HEK293 (cell line): ENCODE measurements around the gene MEGF9.

Experiments
- CTCF ChIA-PET: fragments of 350-600 bp; formaldehyde crosslinking; extraction: SDS; loops from one replicate; lab custom pipeline; 2021; ENCODE audit warnings: antibody characterized with exemption; lab: Yijun Ruan, JAX
- POLR2A ChIA-PET: fragments of 300-600 bp; formaldehyde crosslinking; extraction: SDS; loops from one replicate; lab custom pipeline; 2020; ENCODE audit warnings: antibody characterized with exemption, inconsistent platforms; lab: Yijun Ruan, JAX
- H3K27ac ChIP-seq: fragments of 200-500 bp; sonication (Bioruptor generic); 2 replicates; pipeline ENCODE4 v1.5.1; 2014; ENCODE audit warnings: low read depth, low read length, control low read depth, inconsistent platforms; ENCODE audit errors: extremely low read depth
- H3K36me3 ChIP-seq, 2 experiments: fragments of 200-500 bp in 1 of 2; sonication (Bioruptor generic) in 1 of 2; 1 replicate in 1 of 2; 2 replicates in 1 of 2; pipeline ENCODE4 v1.5.1; 2014 to 2017; ENCODE audit warnings: inconsistent platforms in 2 of 2, low read length in 2 of 2; ENCODE audit not compliant: control insufficient read depth in 2 of 2, insufficient read depth in 1 of 2
- H3K4me1 ChIP-seq: fragments of 200-500 bp; sonication (Bioruptor generic); 2 replicates; pipeline ENCODE4 v1.5.1; 2014; ENCODE audit warnings: mild to moderate bottlenecking, low read length, inconsistent platforms; ENCODE audit not compliant: control insufficient read depth, insufficient read depth
- H3K4me3 ChIP-seq: 2 replicates; pipeline ENCODE4 v1.5.1; 2011; ENCODE audit warnings: low read depth, mild to moderate bottlenecking, control low read depth, low read length, moderate library complexity
- H3K9me3 ChIP-seq: fragments of 200-500 bp; sonication (Bioruptor generic); 2 replicates; pipeline ENCODE4 v1.5.1; 2014; ENCODE audit warnings: low read depth, low read length, inconsistent platforms; ENCODE audit not compliant: control insufficient read depth, insufficient read depth
- HOXC10 ChIP-seq: sonication (generic); formaldehyde crosslinking; IDR thresholded peaks from 2 replicates; pipeline ENCODE4 v1.8.1; 2023; ENCODE audit warnings: mild to moderate bottlenecking, missing genetic modification reagents
- MZF1 ChIP-seq: fragments of 450-650 bp; formaldehyde crosslinking; IDR thresholded peaks from 2 replicates; pipeline ENCODE4 v1.5.1; 2017; ENCODE audit warnings: missing biosample characterization, missing genetic modification characterization, borderline replicate concordance
- OVOL3 ChIP-seq: fragments of 450-650 bp; formaldehyde crosslinking; IDR thresholded peaks from 2 replicates; pipeline ENCODE4 v1.5.1; 2016; ENCODE audit warnings: missing biosample characterization, missing genetic modification characterization
- RBAK ChIP-seq: fragments of 450-650 bp; formaldehyde crosslinking; IDR thresholded peaks from 2 replicates; pipeline ENCODE4 v1.5.1; 2016; ENCODE audit warnings: missing biosample characterization, missing genetic modification characterization
- TRIM28 ChIP-seq: IDR thresholded peaks from 2 replicates; pipeline ENCODE4 v1.6.1; 2011; ENCODE audit warnings: low read length, control low read depth, borderline replicate concordance
- YY1 ChIP-seq: fragments of 450-650 bp; formaldehyde crosslinking; IDR thresholded peaks from 2 replicates; pipeline ENCODE4 v1.5.1; 2018; ENCODE audit warnings: missing biosample characterization, missing genetic modification characterization
- ZFP69B ChIP-seq: fragments of 450-650 bp; formaldehyde crosslinking; IDR thresholded peaks from 2 replicates; pipeline ENCODE4 v1.5.1; 2016; ENCODE audit warnings: missing biosample characterization, missing genetic modification characterization
- ZNF223 ChIP-seq: fragments of 450-650 bp; formaldehyde crosslinking; IDR thresholded peaks from 2 replicates; pipeline ENCODE4 v1.5.1; 2016; ENCODE audit warnings: missing biosample characterization, missing genetic modification characterization
- ZNF274 ChIP-seq, 2 experiments: fragments of 200-500 bp in 1 of 2; fragments of 450-650 bp in 1 of 2; sonication (Bioruptor generic) in 1 of 2; formaldehyde crosslinking in 1 of 2; IDR thresholded peaks; 2 replicates each; pipeline versions ENCODE4 v1.5.1 to v1.6.1; 2014 to 2016; ENCODE audit warnings: borderline replicate concordance in 1 of 2, inconsistent platforms in 1 of 2, low read length in 1 of 2, missing biosample characterization in 1 of 2, missing genetic modification characterization in 1 of 2
- ZNF416 ChIP-seq: fragments of 450-650 bp; formaldehyde crosslinking; IDR thresholded peaks from 2 replicates; pipeline ENCODE4 v1.5.1; 2016; ENCODE audit warnings: missing biosample characterization, missing genetic modification characterization
- ZNF433 ChIP-seq: fragments of 450-650 bp; formaldehyde crosslinking; IDR thresholded peaks from 2 replicates; pipeline ENCODE4 v1.5.1; 2016; ENCODE audit warnings: missing biosample characterization, missing genetic modification characterization, low read depth
- ZNF561 ChIP-seq: fragments of 450-650 bp; IDR thresholded peaks from 2 replicates; pipeline ENCODE4 v1.5.1; 2018; ENCODE audit warnings: missing biosample characterization, missing genetic modification characterization, borderline replicate concordance
- ZNF600 ChIP-seq: fragments of 450-650 bp; formaldehyde crosslinking; IDR thresholded peaks from 2 replicates; pipeline ENCODE4 v1.5.1; 2016; ENCODE audit warnings: missing biosample characterization, missing genetic modification characterization
- ZNF610 ChIP-seq: fragments of 450-650 bp; formaldehyde crosslinking; IDR thresholded peaks from 2 replicates; pipeline ENCODE4 v1.5.1; 2016; ENCODE audit warnings: missing biosample characterization, missing genetic modification characterization, borderline replicate concordance
- ZNF654 ChIP-seq: fragments of 450-650 bp; formaldehyde crosslinking; IDR thresholded peaks from 2 replicates; pipeline ENCODE4 v1.5.1; 2016; ENCODE audit warnings: low read depth, missing biosample characterization, missing genetic modification characterization
- ZXDB ChIP-seq: fragments of 450-650 bp; formaldehyde crosslinking; IDR thresholded peaks from 2 replicates; pipeline ENCODE4 v1.5.1; 2016; ENCODE audit warnings: missing biosample characterization, missing genetic modification characterization
- TF ChIP-seq, protein P1 (sequence below): fragments of 450-650 bp; formaldehyde crosslinking; IDR thresholded peaks from 2 replicates; pipeline ENCODE4 v1.5.1; 2016; ENCODE audit warnings: missing biosample characterization, missing genetic modification characterization
- TF ChIP-seq, protein P2 (sequence below): fragments of 450-650 bp; formaldehyde crosslinking; IDR thresholded peaks from 2 replicates; pipeline ENCODE4 v1.5.1; 2016; ENCODE audit warnings: missing biosample characterization, missing genetic modification characterization, low read depth
- TF ChIP-seq, protein P3 (sequence below): fragments of 450-650 bp; formaldehyde crosslinking; IDR thresholded peaks from 2 replicates; pipeline ENCODE4 v1.5.1; 2016; ENCODE audit warnings: missing biosample characterization, missing genetic modification characterization, low read depth
- TF ChIP-seq, protein P4 (sequence below): fragments of 450-650 bp; formaldehyde crosslinking; IDR thresholded peaks from 2 replicates; pipeline ENCODE4 v1.5.1; 2017; ENCODE audit warnings: missing biosample characterization, mild to moderate bottlenecking, missing genetic modification characterization, moderate library complexity
- TF ChIP-seq, protein P5 (sequence below): fragments of 450-650 bp; formaldehyde crosslinking; IDR thresholded peaks from 2 replicates; pipeline ENCODE4 v1.5.1; 2016; ENCODE audit warnings: missing biosample characterization, missing genetic modification characterization
- TF ChIP-seq, protein P6 (sequence below): fragments of 450-650 bp; formaldehyde crosslinking; IDR thresholded peaks from 2 replicates; pipeline ENCODE4 v1.5.1; 2016; ENCODE audit warnings: missing biosample characterization, missing genetic modification characterization, borderline replicate concordance

Gene MEGF9

DNA sequence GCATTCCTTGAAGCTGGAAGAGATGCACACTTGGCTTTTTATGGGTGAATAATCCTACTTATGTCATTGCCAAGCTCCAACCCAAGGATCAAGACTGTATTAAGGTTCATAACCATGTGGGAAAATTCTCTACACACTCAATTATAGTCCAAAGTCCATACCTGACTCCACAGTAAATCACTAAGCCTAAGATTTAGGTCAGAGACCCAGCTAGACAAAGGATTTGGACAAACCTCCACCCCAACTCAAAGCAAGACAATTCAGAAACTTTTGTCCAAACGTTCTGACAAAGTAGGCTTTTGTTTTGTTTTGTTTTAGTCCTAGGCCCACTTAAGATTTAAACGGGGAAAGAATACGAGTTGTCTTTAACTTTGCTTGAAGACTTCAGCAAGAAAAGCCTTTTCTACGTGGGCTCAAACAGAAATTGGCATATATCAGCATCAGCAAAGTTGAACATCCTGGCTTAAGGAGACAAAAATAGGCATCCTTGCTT, 1.7 kb downstream of the MEGF9 start:
- ChIA-PET CTCF (interaction anchor here (0.6 to 1.6 kb wide), 8 partner anchors 9 to 304 kb away, joined by 3 to 7 read pairs (median 4); no protein-coding TSS in a partner anchor), POLR2A (interaction anchor here (0.6 to 1.7 kb wide), 5 partner anchors 10 to 301 kb away, joined by 4 to 6 read pairs (median 5); no protein-coding TSS in a partner anchor)
- TF ChIP-seq RBAK (tag by site-specific recombination) (no peak), ZNF433 (tag by site-specific recombination) (no peak), ZNF654 (no peak), YY1 (tag by site-specific recombination) (no peak), ZNF600 (tag by site-specific recombination) (peak; percentile 70; the same call in 1 of the 2 replicates), TRIM28 (no peak), OVOL3 (no peak), ZNF561 (tag by site-specific recombination) (no peak), ZNF274 (IDR thresholded peaks at IDR 0.05; ENCODE audit: low read length) (no peak), ZNF274 (tag by site-specific recombination; IDR thresholded peaks at IDR 0.05; ENCODE audit: borderline replicate concordance) (no peak), ZNF416 (tag by site-specific recombination) (no peak), ZXDB (no peak), HOXC10 (CRISPR knock-in tag) (no peak), ZNF610 (tag by site-specific recombination) (no peak), MZF1 (tag by site-specific recombination) (no peak), ZNF223 (no peak), ZFP69B (tag by site-specific recombination) (peak; percentile 46)
- TF ChIP-seq, protein P1, sequence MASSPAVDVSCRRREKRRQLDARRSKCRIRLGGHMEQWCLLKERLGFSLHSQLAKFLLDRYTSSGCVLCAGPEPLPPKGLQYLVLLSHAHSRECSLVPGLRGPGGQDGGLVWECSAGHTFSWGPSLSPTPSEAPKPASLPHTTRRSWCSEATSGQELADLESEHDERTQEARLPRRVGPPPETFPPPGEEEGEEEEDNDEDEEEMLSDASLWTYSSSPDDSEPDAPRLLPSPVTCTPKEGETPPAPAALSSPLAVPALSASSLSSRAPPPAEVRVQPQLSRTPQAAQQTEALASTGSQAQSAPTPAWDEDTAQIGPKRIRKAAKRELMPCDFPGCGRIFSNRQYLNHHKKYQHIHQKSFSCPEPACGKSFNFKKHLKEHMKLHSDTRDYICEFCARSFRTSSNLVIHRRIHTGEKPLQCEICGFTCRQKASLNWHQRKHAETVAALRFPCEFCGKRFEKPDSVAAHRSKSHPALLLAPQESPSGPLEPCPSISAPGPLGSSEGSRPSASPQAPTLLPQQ (tag by site-specific recombination): peak; percentile 82
- TF ChIP-seq, protein P2, sequence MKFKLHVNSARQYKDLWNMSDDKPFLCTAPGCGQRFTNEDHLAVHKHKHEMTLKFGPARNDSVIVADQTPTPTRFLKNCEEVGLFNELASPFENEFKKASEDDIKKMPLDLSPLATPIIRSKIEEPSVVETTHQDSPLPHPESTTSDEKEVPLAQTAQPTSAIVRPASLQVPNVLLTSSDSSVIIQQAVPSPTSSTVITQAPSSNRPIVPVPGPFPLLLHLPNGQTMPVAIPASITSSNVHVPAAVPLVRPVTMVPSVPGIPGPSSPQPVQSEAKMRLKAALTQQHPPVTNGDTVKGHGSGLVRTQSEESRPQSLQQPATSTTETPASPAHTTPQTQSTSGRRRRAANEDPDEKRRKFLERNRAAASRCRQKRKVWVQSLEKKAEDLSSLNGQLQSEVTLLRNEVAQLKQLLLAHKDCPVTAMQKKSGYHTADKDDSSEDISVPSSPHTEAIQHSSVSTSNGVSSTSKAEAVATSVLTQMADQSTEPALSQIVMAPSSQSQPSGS (tag by site-specific recombination): no peak
- TF ChIP-seq, protein P3, sequence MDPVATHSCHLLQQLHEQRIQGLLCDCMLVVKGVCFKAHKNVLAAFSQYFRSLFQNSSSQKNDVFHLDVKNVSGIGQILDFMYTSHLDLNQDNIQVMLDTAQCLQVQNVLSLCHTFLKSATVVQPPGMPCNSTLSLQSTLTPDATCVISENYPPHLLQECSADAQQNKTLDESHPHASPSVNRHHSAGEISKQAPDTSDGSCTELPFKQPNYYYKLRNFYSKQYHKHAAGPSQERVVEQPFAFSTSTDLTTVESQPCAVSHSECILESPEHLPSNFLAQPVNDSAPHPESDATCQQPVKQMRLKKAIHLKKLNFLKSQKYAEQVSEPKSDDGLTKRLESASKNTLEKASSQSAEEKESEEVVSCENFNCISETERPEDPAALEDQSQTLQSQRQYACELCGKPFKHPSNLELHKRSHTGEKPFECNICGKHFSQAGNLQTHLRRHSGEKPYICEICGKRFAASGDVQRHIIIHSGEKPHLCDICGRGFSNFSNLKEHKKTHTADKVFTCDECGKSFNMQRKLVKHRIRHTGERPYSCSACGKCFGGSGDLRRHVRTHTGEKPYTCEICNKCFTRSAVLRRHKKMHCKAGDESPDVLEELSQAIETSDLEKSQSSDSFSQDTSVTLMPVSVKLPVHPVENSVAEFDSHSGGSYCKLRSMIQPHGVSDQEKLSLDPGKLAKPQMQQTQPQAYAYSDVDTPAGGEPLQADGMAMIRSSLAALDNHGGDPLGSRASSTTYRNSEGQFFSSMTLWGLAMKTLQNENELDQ (tag by site-specific recombination): no peak
- TF ChIP-seq, protein P4, sequence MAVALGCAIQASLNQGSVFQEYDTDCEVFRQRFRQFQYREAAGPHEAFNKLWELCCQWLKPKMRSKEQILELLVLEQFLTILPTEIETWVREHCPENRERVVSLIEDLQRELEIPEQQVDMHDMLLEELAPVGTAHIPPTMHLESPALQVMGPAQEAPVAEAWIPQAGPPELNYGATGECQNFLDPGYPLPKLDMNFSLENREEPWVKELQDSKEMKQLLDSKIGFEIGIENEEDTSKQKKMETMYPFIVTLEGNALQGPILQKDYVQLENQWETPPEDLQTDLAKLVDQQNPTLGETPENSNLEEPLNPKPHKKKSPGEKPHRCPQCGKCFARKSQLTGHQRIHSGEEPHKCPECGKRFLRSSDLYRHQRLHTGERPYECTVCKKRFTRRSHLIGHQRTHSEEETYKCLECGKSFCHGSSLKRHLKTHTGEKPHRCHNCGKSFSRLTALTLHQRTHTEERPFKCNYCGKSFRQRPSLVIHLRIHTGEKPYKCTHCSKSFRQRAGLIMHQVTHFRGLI (tag by site-specific recombination): no peak
- TF ChIP-seq, protein P5, sequence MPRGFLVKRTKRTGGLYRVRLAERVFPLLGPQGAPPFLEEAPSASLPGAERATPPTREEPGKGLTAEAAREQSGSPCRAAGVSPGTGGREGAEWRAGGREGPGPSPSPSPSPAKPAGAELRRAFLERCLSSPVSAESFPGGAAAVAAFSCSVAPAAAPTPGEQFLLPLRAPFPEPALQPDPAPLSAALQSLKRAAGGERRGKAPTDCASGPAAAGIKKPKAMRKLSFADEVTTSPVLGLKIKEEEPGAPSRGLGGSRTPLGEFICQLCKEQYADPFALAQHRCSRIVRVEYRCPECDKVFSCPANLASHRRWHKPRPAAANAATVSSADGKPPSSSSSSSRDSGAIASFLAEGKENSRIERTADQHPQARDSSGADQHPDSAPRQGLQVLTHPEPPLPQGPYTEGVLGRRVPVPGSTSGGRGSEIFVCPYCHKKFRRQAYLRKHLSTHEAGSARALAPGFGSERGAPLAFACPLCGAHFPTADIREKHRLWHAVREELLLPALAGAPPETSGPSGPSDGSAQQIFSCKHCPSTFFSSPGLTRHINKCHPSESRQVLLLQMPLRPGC (tag by site-specific recombination): no peak
- TF ChIP-seq, protein P6, sequence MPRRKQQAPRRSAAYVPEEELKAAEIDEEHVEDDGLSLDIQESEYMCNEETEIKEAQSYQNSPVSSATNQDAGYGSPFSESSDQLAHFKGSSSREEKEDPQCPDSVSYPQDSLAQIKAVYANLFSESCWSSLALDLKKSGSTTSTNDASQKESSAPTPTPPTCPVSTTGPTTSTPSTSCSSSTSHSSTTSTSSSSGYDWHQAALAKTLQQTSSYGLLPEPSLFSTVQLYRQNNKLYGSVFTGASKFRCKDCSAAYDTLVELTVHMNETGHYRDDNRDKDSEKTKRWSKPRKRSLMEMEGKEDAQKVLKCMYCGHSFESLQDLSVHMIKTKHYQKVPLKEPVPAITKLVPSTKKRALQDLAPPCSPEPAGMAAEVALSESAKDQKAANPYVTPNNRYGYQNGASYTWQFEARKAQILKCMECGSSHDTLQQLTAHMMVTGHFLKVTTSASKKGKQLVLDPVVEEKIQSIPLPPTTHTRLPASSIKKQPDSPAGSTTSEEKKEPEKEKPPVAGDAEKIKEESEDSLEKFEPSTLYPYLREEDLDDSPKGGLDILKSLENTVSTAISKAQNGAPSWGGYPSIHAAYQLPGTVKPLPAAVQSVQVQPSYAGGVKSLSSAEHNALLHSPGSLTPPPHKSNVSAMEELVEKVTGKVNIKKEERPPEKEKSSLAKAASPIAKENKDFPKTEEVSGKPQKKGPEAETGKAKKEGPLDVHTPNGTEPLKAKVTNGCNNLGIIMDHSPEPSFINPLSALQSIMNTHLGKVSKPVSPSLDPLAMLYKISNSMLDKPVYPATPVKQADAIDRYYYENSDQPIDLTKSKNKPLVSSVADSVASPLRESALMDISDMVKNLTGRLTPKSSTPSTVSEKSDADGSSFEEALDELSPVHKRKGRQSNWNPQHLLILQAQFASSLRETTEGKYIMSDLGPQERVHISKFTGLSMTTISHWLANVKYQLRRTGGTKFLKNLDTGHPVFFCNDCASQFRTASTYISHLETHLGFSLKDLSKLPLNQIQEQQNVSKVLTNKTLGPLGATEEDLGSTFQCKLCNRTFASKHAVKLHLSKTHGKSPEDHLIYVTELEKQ: no peak
- Histone ChIP-seq H3K9me3 (no peaks in the 10 kb centered on the region), H3K36me3 (no peaks in the 10 kb centered on the region; a peak in 1 of 3 replicates), H3K4me1 (peaks cover 16% of the 10 kb centered on the region; the same call in 1 of the 2 replicates), H3K4me3 (peak overlapping the region; percentile 91), H3K27ac (no peak overlapping the region)
